Keratinocyte (primary cell): ENCODE data around the gene KRT35.

ENCODE experiments used
- CTCF ChIP-seq, 3 experiments: IDR thresholded peaks in 1 of 3; conservative IDR thresholded peaks in 1 of 3; optimal IDR thresholded peaks in 1 of 3; 2 replicates in 2 of 3; 3 replicates in 1 of 3; pipeline versions ENCODE3 to v1.5.1; 2011; ENCODE audit warnings: low read length in 3 of 3, mild to moderate bottlenecking in 3 of 3, moderate library complexity in 2 of 3, control low read depth in 1 of 3, inconsistent platforms in 1 of 3; ENCODE audit not compliant: insufficient read depth in 2 of 3; ENCODE audit errors: extremely low read depth in 1 of 3
- EZH2 ChIP-seq: IDR thresholded peaks from one replicate; pipeline ENCODE4 v1.6.1; 2012; ENCODE audit warnings: inconsistent platforms, mild to moderate bottlenecking, low read length, moderate library complexity

- TF ChIP-seq CTCF (optimal IDR thresholded peaks at IDR 0.05 in 1 of 3, IDR thresholded peaks at IDR 0.05 in 1 of 3, conservative IDR thresholded peaks at IDR 0.05 in 1 of 3; ENCODE audit: extremely low read depth in 1 of 3, insufficient read depth in 2 of 3, low read length in 3 of 3) (no peak), EZH2 (no peak)
Observed at GRCh38 chr17:41504246-41504977, 23.5 kb upstream of the KRT35 start.
